ENCODE data around the gene TTC27. TPM values are rescaled to one million over a fixed set of nuclear protein-coding genes. Genes with fewer than 3 reads are reported as not detected.

The TTC27 gene
- total and polyA plus RNA-seq, 9 donors: 9.9 to 21.2 (median 15.3) TPM

GRCh38 chr2:32772638-32773447 is 145.0 kb downstream of the TTC27 start:
- H3K27me3 ChIP-seq: no peaks in the 10 kb centered on the region
- no peaks in the 10 kb centered on the region for H3K36me3 ChIP-seq
- peak in 2 of 3 donors; percentile 18 to 47 for TF ChIP-seq CTCF (IDR thresholded peaks at IDR 0.05)
- TF ChIP-seq EP300 (IDR thresholded peaks at IDR 0.05): no peak
- intact Hi-C loops (cut with DNase I): loop anchor here in 1 of 4 donors (5.0 to 10.0 kb wide), 3 partner anchors 172 to 814 kb away; partner anchors contain the start of gene LTBP1
- no peak overlapping the region for H3K27ac ChIP-seq
- H3K4me1 ChIP-seq (ENCODE audit: insufficient read depth): no peaks in the 10 kb centered on the region
- no peak for DNase-seq
- no peaks in the 10 kb centered on the region for H3K9me3 ChIP-seq
- no peak overlapping the region for H3K4me3 ChIP-seq
- 56 to 60% (median 57%) methylated on average over 6 of the region's 6 CpGs for WGBS, 3 donors

GRCh38 chr2:32773448-32773808 is 145.6 kb downstream of the TTC27 start:
- Histone ChIP-seq H3K27me3 (no peaks in the 10 kb centered on the region), H3K4me1 (ENCODE audit: insufficient read depth) (no peaks in the 10 kb centered on the region), H3K27ac (no peak overlapping the region), H3K4me3 (no peak overlapping the region), H3K36me3 (no peaks in the 10 kb centered on the region), H3K9me3 (no peaks in the 10 kb centered on the region)
- no peak for TF ChIP-seq EP300 (IDR thresholded peaks at IDR 0.05)
- TF ChIP-seq CTCF (IDR thresholded peaks at IDR 0.05): no peak
- TF ChIP-seq POLR2A (IDR thresholded peaks at IDR 0.05): no peak
- 69 to 94% (median 75%) methylated on average over 5 of the region's 5 CpGs for WGBS, 3 donors
- intact Hi-C loops (cut with DNase I): loop anchor here in 1 of 4 donors (5.0 to 10.0 kb wide), 3 partner anchors 171 to 814 kb away; partner anchors contain the start of gene LTBP1
- no peak for DNase-seq

- DNase-seq: no peak
- 80 to 94% (median 90%) methylated on average over 1 of the region's 1 CpG for WGBS, 3 donors
- Histone ChIP-seq H3K9me3 (peaks cover 0 to 2% of the 10 kb centered on the region in 2 donors), H3K4me1 (ENCODE audit: insufficient read depth) (no peaks in the 10 kb centered on the region), H3K27ac (no peak overlapping the region), H3K36me3 (no peaks in the 10 kb centered on the region), H3K27me3 (no peaks in the 10 kb centered on the region), H3K4me3 (no peak overlapping the region)
- TF ChIP-seq POLR2A (IDR thresholded peaks at IDR 0.05): no peak
- TF ChIP-seq EP300 (IDR thresholded peaks at IDR 0.05): no peak
- intact Hi-C loops (cut with DNase I): loop anchor here in 1 of 4 donors (10.0 kb wide), 1 partner anchor 169 kb away; the partner anchor contains the start of gene LTBP1
Observed at GRCh38 chr2:32775954-32776353, 148.1 kb downstream of the TTC27 start.

GRCh38 chr2:32777714-32778113 is 149.9 kb downstream of the TTC27 start:
- no peak for DNase-seq
- 92 to 96% (median 94%) methylated on average over 6 of the region's 6 CpGs for WGBS, 3 donors
- Histone ChIP-seq H3K27me3 (no peaks in the 10 kb centered on the region), H3K4me1 (ENCODE audit: insufficient read depth) (no peaks in the 10 kb centered on the region), H3K27ac (no peak overlapping the region), H3K4me3 (no peak overlapping the region), H3K36me3 (no peaks in the 10 kb centered on the region), H3K9me3 (peaks cover 4 to 5% of the 10 kb centered on the region in 2 donors)
- intact Hi-C loops (cut with DNase I): loop anchor here in 1 of 4 donors (10.0 kb wide), 1 partner anchor 167 kb away; the partner anchor contains the start of gene LTBP1
- TF ChIP-seq CTCF (IDR thresholded peaks at IDR 0.05) (no peak), EP300 (IDR thresholded peaks at IDR 0.05) (no peak), POLR2A (IDR thresholded peaks at IDR 0.05) (no peak)

DNA sequence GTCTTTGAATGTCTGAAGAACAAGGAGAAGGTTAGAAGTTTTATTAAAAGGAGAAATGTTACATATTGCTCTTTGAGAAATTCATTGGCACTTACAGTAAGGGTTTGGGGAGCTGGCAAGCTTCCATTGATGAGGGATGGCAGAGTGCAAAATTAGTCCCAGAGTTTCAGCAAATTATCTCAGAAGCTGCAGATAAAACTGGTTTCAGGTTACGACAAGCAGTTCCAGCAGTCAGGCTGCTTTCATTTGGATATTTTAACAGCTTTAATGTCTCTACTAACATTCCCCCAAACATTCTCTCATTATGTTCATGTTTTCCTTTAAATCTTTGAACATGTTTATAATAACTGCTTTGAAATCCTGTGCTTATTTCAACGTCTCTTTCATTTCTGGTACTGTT is 153.1 kb downstream of the TTC27 start:
- TF ChIP-seq CTCF (IDR thresholded peaks at IDR 0.05): no peak
- intact Hi-C loops (cut with DNase I): loop anchor here in 1 of 4 donors (10.0 kb wide), 1 partner anchor 1776 kb away; no protein-coding TSS in a partner anchor
- H3K4me3 ChIP-seq: no peak overlapping the region
- H3K27me3 ChIP-seq: no peaks in the 10 kb centered on the region
- peaks cover 4 to 5% of the 10 kb centered on the region in 2 donors for H3K9me3 ChIP-seq
- H3K4me1 ChIP-seq (ENCODE audit: insufficient read depth): no peaks in the 10 kb centered on the region
- no peak for DNase-seq
- WGBS, 3 donors: 80 to 84% (median 80%) methylated on average over 2 of the region's 2 CpGs
- no peak overlapping the region for H3K27ac ChIP-seq
- H3K36me3 ChIP-seq: no peaks in the 10 kb centered on the region

Measured in ovary (tissue), 9 donors.